ENCODE data around the gene POLD1. TPM values are rescaled to one million over a fixed set of nuclear protein-coding genes. Genes with fewer than 3 reads are reported as not detected.

The POLD1 gene
- polyA plus RNA-seq, 1 donor from 2014 or later = 32.8 TPM

- H3K27ac Mint-ChIP-seq = peak overlapping the region; percentile 96 to 98 (median 96)
- no peaks in the 10 kb centered on the region for H3K9me3 Mint-ChIP-seq
Measured at GRCh38 chr19:50414864-50415660, 30.9 kb downstream of the POLD1 start.

DNA sequence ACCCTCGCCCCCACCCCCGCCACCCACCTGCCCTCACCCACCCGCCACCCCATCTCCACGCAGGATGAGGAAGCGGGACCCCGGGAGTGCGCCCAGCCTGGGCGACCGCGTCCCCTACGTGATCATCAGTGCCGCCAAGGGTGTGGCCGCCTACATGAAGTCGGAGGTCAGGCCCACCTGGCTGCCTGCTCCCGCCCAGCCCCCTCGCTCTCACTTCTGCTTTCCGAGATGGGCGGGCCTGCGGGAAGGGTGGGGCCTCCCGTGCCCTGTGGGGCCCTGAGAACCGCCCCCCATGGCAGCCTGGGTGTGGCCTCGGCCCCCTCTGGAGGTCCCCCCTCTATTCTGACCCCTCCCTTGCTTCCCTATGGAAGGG, 31.5 kb downstream of the POLD1 start:
- Mint-ChIP-seq H3K9me3 (no peaks in the 10 kb centered on the region), H3K4me1 (peaks cover 14 to 19% (median 15%) of the 10 kb centered on the region in 3 donors), H3K4me3 (peak overlapping the region; percentile 70 to 93 (median 85)), H3K27ac (peak overlapping the region; percentile 96 to 98 (median 96)), H3K36me3 (peaks cover 12% of the 10 kb centered on the region), H3K27me3 (no peaks in the 10 kb centered on the region)

More at GRCh38 chr19:50414864-50415660, 30.9 kb downstream of the POLD1 start:
- Mint-ChIP-seq H3K4me1 (peaks cover 10 to 16% (median 11%) of the 10 kb centered on the region in 3 donors), H3K36me3 (peaks cover 7% of the 10 kb centered on the region), H3K4me3 (peak overlapping the region; percentile 70 to 93 (median 85)), H3K27me3 (no peaks in the 10 kb centered on the region)

DNA sequence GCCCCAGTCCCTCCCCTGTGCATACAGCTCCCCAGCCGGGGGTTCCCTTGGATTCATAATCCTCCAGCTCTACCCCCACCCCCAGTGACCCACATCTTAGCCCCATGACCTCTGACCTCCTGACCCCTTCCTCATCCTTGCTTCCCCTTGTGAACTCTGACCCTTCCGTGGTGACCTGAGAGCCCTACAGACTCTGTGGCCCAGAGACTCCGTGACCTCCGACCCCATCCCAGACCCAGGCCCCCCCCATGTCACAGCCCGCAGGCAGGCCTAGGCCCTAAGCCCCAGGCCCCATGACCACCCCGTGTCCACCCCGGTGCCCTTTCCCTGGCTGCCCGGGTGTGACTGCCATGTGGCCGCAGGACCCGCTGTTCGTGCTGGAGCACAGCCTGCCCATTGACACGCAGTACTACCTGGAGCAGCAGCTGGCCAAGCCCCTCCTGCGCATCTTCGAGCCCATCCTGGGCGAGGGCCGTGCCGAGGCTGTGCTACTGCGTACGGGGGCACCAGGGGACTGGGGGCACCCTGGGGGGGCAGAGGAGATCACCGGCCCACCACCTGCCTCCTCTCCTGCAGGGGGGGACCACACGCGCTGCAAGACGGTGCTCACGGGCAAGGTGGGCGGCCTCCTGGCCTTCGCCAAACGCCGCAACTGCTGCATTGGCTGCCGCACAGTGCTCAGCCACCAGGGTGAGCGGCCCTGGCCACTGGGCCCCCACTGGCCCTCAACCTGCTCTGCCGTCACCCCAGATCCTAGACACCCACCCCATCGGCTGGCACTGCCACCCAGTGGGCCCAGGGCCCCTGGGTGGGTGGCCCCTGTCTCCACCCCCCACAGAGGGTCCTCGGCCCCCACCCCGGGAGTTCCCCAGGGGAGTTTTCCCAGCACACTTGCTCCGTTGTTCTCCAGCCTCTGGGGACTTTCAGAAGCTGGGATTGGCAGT, 32.2 kb downstream of the POLD1 start:
- Mint-ChIP-seq H3K36me3 (peaks cover 15% of the 10 kb centered on the region), H3K27ac (peak overlapping the region; percentile 92 to 96 (median 96)), H3K27me3 (no peaks in the 10 kb centered on the region), H3K4me1 (peaks cover 14 to 19% (median 19%) of the 10 kb centered on the region in 3 donors), H3K4me3 (peak overlapping the region; percentile 70 to 93 (median 80)), H3K9me3 (no peaks in the 10 kb centered on the region)

GRCh38 chr19:50417111-50418081, 33.2 kb downstream of the POLD1 start:
- Mint-ChIP-seq H3K4me1 (peaks cover 19 to 23% (median 22%) of the 10 kb centered on the region in 3 donors), H3K36me3 (peaks cover 18% of the 10 kb centered on the region), H3K27ac (peak overlapping the region; percentile 96 to 100 (median 96)), H3K4me3 (peak overlapping the region; percentile 99 to 100 (median 100)), H3K27me3 (no peaks in the 10 kb centered on the region), H3K9me3 (no peaks in the 10 kb centered on the region)

DNA sequence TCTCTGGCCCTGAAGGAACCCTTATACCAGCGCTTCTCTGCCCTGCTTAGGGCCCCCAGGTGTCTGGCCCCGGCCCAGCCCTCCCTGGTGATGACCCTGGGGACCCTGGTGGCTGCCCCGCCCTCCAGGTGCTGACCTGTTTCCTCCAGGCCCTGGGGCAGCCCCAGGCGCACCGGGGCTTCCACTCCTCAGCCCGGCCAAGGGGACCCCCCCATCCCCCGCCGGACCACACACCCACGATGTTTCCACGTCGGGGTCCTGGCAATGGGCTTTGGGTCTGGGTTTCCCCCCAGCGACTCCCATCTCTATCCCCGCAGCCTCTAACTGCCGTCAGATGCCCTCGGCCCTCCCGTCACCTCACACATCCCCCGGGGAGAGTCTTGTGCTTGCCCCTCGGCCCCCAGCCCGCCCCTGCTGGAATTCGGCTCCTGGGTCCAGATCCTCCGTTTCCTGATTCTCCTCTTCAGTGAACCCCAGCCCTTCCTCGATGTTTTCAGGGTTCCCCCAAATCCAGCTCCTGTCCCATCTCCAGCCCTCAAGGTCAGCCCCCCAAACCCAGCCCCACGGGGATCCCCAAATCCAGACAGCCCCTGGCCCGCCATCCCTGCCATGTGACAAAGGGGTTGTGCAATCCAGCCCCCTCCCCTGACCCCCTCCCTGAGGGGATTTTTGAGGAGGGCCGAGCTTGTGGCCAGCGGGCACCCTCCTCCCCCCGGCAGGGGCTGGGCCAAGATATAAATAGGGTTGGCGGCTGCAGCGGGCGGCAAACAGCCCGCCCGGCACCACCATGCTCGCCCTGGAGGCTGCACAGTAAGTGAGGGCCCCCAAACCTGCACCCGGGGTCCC, 34.3 kb downstream of the POLD1 start, which contains the start of gene SPIB:
Gene SPIB, plus strand, starts transcription at position 763 of the 846 bp plus-strand sequence. Its CDS starts 25 bp downstream, at position 788.
- peak within 1 kb of the TSS; percentile 96 to 100 (median 96) for H3K27ac Mint-ChIP-seq
- peaks cover 20 to 26% (median 26%) of the 10 kb centered on the region in 3 donors for H3K4me1 Mint-ChIP-seq

DNA sequence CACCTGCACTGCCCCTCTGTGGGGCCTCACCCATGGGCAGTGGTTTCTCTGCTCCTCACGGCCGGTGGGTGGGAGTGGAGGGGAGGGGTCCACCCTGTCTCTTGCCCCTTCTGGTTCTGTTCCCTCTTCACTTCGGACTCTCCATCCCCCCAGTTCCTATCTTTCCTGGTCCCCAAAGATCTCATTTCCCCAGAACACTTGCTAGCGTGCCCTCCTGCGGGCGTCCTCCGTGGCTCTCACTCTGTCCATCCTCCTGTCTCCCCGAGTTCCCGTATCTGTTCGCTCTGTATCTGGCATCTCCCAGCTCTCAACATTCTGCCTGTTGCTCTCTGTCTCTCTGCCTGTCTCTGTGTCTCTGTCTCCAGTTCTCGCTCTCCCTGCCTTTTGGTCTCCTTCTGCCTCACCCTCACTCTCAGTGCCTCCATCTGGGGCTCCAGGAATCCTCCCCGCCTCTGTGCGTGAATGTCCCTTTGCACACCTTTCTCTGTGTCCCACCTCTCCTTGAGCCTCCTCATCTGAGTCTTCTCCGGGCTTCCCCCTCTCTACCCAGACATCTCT, 35.0 kb downstream of the POLD1 start:
- Mint-ChIP-seq H3K4me1 (peaks cover 24 to 30% (median 30%) of the 10 kb centered on the region in 3 donors), H3K9me3 (no peaks in the 10 kb centered on the region), H3K36me3 (peaks cover 18% of the 10 kb centered on the region), H3K27ac (peak overlapping the region; percentile 96 to 100 (median 96)), H3K4me3 (peak overlapping the region; percentile 99 to 100 (median 100)), H3K27me3 (no peaks in the 10 kb centered on the region)

More for the DNA sequence above, 34.3 kb downstream of the POLD1 start, which contains the start of gene SPIB:
- Mint-ChIP-seq H3K4me3 (peak within 1 kb of the TSS; percentile 99 to 100 (median 100)), H3K36me3 (peaks cover 18% of the 10 kb centered on the region), H3K27me3 (no peaks in the 10 kb centered on the region), H3K9me3 (no peaks in the 10 kb centered on the region)

DNA sequence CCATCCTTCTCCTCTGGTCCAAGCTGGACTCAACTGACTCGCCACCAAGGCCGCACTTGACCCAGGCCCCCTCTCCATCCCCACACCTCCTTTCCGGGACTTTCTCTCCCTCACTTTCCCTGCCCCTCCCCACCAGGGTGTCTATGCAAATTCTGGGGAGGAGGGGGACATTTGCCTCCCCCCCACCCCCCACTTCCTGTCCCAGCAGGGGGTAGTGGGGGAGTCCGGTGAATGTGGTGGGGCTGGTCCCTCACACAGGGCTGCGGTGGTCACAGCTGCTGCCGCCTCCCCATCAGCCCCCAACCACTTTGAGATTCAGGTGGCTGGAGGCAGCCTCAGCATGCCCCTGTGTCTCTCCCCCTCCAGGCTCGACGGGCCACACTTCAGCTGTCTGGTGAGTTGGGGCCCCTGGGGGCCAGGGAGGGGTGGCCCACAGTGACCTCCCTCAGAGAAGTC, 35.5 kb downstream of the POLD1 start:
- Mint-ChIP-seq H3K4me3 (peak overlapping the region; percentile 99 to 100 (median 100)), H3K27me3 (no peaks in the 10 kb centered on the region), H3K4me1 (peaks cover 23 to 28% (median 28%) of the 10 kb centered on the region in 3 donors), H3K36me3 (peaks cover 18% of the 10 kb centered on the region), H3K9me3 (no peaks in the 10 kb centered on the region), H3K27ac (peak overlapping the region; percentile 96 to 100 (median 96))

- Mint-ChIP-seq H3K27ac (peak overlapping the region; percentile 96 to 100 (median 96)), H3K4me3 (peak overlapping the region; percentile 99 to 100 (median 100)), H3K27me3 (no peaks in the 10 kb centered on the region), H3K9me3 (no peaks in the 10 kb centered on the region), H3K36me3 (peaks cover 18% of the 10 kb centered on the region), H3K4me1 (peaks cover 17 to 25% (median 25%) of the 10 kb centered on the region in 3 donors)
Measured at GRCh38 chr19:50420127-50420526, 36.0 kb downstream of the POLD1 start.

- Mint-ChIP-seq H3K27ac (peak overlapping the region; percentile 96 to 100 (median 96)), H3K4me1 (peaks cover 17 to 24% (median 24%) of the 10 kb centered on the region in 3 donors), H3K27me3 (no peaks in the 10 kb centered on the region), H3K36me3 (peaks cover 18% of the 10 kb centered on the region), H3K9me3 (no peaks in the 10 kb centered on the region), H3K4me3 (peak overlapping the region; percentile 99 to 100 (median 100))
Measured at GRCh38 chr19:50420808-50421207, 36.7 kb downstream of the POLD1 start.

DNA sequence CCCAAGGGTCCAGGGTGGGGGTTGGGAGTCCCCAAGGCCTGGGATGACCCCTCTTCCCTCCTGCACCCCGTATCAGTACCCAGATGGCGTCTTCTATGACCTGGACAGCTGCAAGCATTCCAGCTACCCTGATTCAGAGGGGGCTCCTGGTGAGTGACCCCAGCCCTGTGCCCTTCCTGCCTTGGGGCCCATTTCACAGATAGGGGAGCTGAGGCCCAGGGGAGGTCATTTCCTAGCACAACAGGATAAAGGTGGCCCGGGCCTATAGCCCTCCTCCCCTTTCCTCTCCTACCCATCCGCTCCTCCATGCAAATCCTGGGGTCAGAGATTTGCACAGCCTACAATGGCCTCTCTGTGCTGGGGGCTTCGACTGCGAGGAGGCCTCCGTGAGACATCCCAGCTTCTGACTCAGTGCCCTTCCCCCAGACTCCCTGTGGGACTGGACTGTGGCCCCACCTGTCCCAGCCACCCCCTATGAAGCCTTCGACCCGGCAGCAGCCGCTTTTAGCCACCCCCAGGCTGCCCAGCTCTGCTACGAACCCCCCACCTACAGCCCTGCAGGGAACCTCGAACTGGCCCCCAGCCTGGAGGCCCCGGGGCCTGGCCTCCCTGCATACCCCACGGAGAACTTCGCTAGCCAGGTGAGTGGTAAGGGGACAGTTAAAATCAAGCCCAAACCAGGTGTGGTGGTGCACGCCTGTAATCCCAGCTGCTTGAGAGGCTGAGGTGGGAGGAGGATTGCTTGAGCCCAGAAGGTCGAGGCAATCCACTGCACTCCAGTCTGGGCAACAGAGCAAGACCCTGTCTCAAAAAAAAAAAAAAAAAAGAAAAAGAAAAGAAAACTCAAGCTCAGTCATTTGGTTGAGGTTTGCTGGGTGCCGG, 38.5 kb downstream of the POLD1 start:
- no peaks in the 10 kb centered on the region for H3K27me3 Mint-ChIP-seq
- peaks cover 18% of the 10 kb centered on the region for H3K36me3 Mint-ChIP-seq
- peak overlapping the region; percentile 82 to 95 (median 92) for H3K27ac Mint-ChIP-seq
- peaks cover 17 to 28% (median 20%) of the 10 kb centered on the region in 3 donors for H3K4me1 Mint-ChIP-seq
- H3K4me3 Mint-ChIP-seq = peak overlapping the region; percentile 99 to 100 (median 100)
- H3K9me3 Mint-ChIP-seq = no peaks in the 10 kb centered on the region

DNA sequence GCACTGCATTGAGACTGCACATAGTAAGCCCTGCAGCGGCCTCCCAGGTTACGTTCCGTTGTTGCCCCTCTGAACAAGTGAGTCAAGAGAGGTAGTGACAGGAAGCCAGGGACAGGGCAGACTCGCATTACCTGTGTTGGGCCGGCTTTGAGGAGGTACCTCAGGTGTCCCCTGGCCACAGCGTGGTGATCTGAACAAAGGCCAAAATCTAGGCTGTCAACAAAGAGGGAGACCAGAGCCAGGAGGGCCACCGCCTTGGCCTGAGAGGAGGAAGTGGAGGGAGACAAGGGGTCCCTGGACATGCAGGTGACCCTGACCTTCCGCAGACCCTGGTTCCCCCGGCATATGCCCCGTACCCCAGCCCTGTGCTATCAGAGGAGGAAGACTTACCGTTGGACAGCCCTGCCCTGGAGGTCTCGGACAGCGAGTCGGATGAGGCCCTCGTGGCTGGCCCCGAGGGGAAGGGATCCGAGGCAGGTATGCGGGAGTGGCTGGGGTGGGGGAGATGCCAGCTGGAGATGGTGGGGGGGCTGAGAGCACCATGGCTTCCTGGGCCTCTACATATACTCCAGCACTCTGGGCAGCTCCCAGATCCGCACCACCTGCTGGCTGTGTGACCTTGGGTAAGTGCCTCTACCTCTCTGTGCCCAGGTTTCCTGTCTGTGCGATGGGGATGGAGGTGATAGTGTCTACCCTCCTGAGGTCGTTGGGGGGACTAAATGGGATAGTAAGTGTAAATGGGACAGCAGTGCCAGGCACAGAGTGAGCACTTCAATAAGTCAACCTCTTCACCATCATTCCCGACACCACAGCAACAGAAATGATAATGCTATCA, 39.3 kb downstream of the POLD1 start:
- Mint-ChIP-seq H3K4me3 (peak overlapping the region in 2 of 4 donors; percentile 63 to 82), H3K27me3 (no peaks in the 10 kb centered on the region), H3K36me3 (peaks cover 18% of the 10 kb centered on the region), H3K27ac (peak overlapping the region; percentile 39 to 95 (median 82)), H3K9me3 (no peaks in the 10 kb centered on the region), H3K4me1 (peaks cover 17 to 28% (median 22%) of the 10 kb centered on the region in 3 donors)
